ENCODE data around the gene HLA-DMA.

Gene HLA-DMA

GRCh38 chr6:32974541-32975308 is 21.8 kb upstream of the HLA-DMA start:
- DNase-seq: no peak

- DNase-seq: no peak
These were observed 21.1 kb upstream of the HLA-DMA start for GRCh38 chr6:32974016-32974333.

- no peak for DNase-seq
These were observed 20.5 kb upstream of the HLA-DMA start for GRCh38 chr6:32973144-32974015.

- DNase-seq: no peak
These were observed 19.7 kb upstream of the HLA-DMA start for GRCh38 chr6:32972353-32973143.

GRCh38 chr6:32971581-32972352 is 18.9 kb upstream of the HLA-DMA start:
- peak; percentile 99 for DNase-seq

GRCh38 chr6:32971242-32971580 is 18.3 kb upstream of the HLA-DMA start:
- no peak for DNase-seq

- peak; percentile 76 for DNase-seq
These were observed 17.7 kb upstream of the HLA-DMA start for GRCh38 chr6:32970413-32971241.

GRCh38 chr6:32969685-32970412 is 17.0 kb upstream of the HLA-DMA start:
- peak; percentile 71 for DNase-seq

GRCh38 chr6:32968867-32969684 is 16.2 kb upstream of the HLA-DMA start:
- DNase-seq: peak; percentile 63

- peak; percentile 95 for DNase-seq
These were observed 15.4 kb upstream of the HLA-DMA start, which contains the start of gene BRD2 for GRCh38 chr6:32968093-32968866. TSS of gene BRD2 (plus strand) at chr6:32968594. CDS start at chr6:32972899, 4,305 bp downstream.

- no peak for DNase-seq
These were observed 14.5 kb upstream of the HLA-DMA start for GRCh38 chr6:32967151-32968091.

- no peak for DNase-seq
These were observed 11.9 kb upstream of the HLA-DMA start for GRCh38 chr6:32964776-32965175.

GRCh38 chr6:32963866-32964265 is 11.0 kb upstream of the HLA-DMA start:
- DNase-seq: no peak

- DNase-seq: no peak
These were observed 9.4 kb upstream of the HLA-DMA start for GRCh38 chr6:32962213-32962826.

GRCh38 chr6:32960563-32960962 is 7.7 kb upstream of the HLA-DMA start:
- DNase-seq: no peak

GRCh38 chr6:32956176-32956575 is 3.3 kb upstream of the HLA-DMA start:
- no peak for DNase-seq

GRCh38 chr6:32954986-32955802 is 2.3 kb upstream of the HLA-DMA start:
- DNase-seq: no peak

Measured in activated T-cell treated with anti-CD3 and anti-CD28 coated beads, Interleukin-2, amount 50 U/mL, for 1 hour (primary cell).